PC-9 (cell line): ENCODE results near the gene PATL2. TPM values are rescaled to one million over a fixed set of nuclear protein-coding genes. Genes with fewer than 3 reads are reported as not detected.

Source experiments
- BruUV-seq: library from RNA; stranded (reverse); fragments of 400-500 nt; replicated peaks from 2 replicates; lab custom pipeline; 2021; lab: Mats Ljungman, UMichigan
- CTCF ChIA-PET: fragments of 300-600 bp; sonication (Branson Sonifier 250); formaldehyde crosslinking; loops from one replicate; lab custom pipeline; 2022; ENCODE audit warnings: antibody characterized with exemption; lab: Charles Lee
- POLR2A ChIA-PET: fragments of 300-600 bp; sonication (Branson Sonifier 250); formaldehyde crosslinking; loops from one replicate; lab custom pipeline; 2022; ENCODE audit warnings: antibody characterized with exemption; ENCODE audit not compliant: unreplicated experiment; lab: Charles Lee
- DNase-seq, 2 experiments: peaks; one replicate each; pipeline versions ENCODE4 v3.0.0 to v3.0.0-alpha.2; 2015 to 2022; ENCODE audit warnings: mixed read lengths in 1 of 2
- H2AFZ ChIP-seq: fragments of 200-600 bp; sonication (generic); 2 replicates; pipeline ENCODE4 v1.8.1; 2017; ENCODE audit warnings: antibody characterized with exemption
- H3F3A ChIP-seq: fragments of 200-600 bp; sonication (generic); 2 replicates; pipeline ENCODE4 v1.8.1; 2017; ENCODE audit warnings: antibody characterized with exemption, mild to moderate bottlenecking, low read depth; ENCODE audit not compliant: insufficient read depth
- H3K27ac ChIP-seq: fragments of 200-600 bp; sonication (generic); 2 replicates; pipeline ENCODE4 v1.6.1; 2016; ENCODE audit warnings: mixed run types
- H3K27me3 ChIP-seq: fragments of 200-600 bp; sonication (generic); 2 replicates; pipeline ENCODE4 v1.6.1; 2016; ENCODE audit warnings: low read depth, mixed run types; ENCODE audit not compliant: insufficient read depth
- H3K36me3 ChIP-seq: fragments of 200-600 bp; sonication (generic); 2 replicates; pipeline ENCODE4 v1.6.1; 2016; ENCODE audit warnings: low read depth, mixed run types
- H3K4me1 ChIP-seq: fragments of 200-600 bp; sonication (generic); replicated peaks from 2 replicates; pipeline ENCODE4 v1.6.1; 2016; ENCODE audit warnings: mixed run types; ENCODE audit not compliant: insufficient read depth
- H3K4me2 ChIP-seq: fragments of 200-600 bp; sonication (generic); 2 replicates; pipeline ENCODE4 v1.6.1; 2017; ENCODE audit warnings: mixed run types
- H3K4me3 ChIP-seq: fragments of 200-600 bp; sonication (generic); 2 replicates; pipeline ENCODE4 v1.6.1; 2016; ENCODE audit warnings: mixed run types
- H3K79me2 ChIP-seq: fragments of 200-600 bp; sonication (generic); 2 replicates; pipeline ENCODE4 v1.6.1; 2017; ENCODE audit warnings: low read depth, mixed run types
- H3K9me2 ChIP-seq: fragments of 200-600 bp; sonication (generic); 2 replicates; pipeline ENCODE4 v1.8.1; 2017; ENCODE audit warnings: mild to moderate bottlenecking; ENCODE audit not compliant: insufficient read depth
- H3K9me3 ChIP-seq: fragments of 200-600 bp; sonication (generic); 2 replicates; pipeline ENCODE4 v1.8.1; 2016; ENCODE audit warnings: low read depth; ENCODE audit not compliant: insufficient read depth
- H4K20me1 ChIP-seq: fragments of 200-600 bp; sonication (generic); 2 replicates; pipeline ENCODE4 v1.8.1; 2017; ENCODE audit not compliant: insufficient read depth
- CTCF ChIP-seq: fragments of 200-600 bp; sonication (generic); conservative IDR thresholded peaks from 2 replicates; pipeline ENCODE4 v1.6.1; 2017; ENCODE audit warnings: mixed run types, antibody characterized with exemption, mild to moderate bottlenecking, moderate library complexity
- EZH2 ChIP-seq: fragments of 200-600 bp; sonication (generic); IDR thresholded peaks from 2 replicates; pipeline ENCODE4 v1.8.0; 2017; ENCODE audit warnings: antibody characterized with exemption, low read depth
- intact Hi-C: fragments of 100-400 bp; cut with micrococcal nuclease; formaldehyde crosslinking; loops from one replicate; pipeline ENCODE4 v1.10.0; 2022; ENCODE audit not compliant: unreplicated experiment
- total RNA-seq: library from RNA; stranded (reverse); gene quantifications from 2 replicates; pipeline ENCODE4 v1.2.3, GENCODE V29; 2021

The PATL2 gene
- total RNA-seq, 1 experiment from 2014 or later = 0.61 TPM

GRCh38 chr15:44734839-44735481, 23.8 kb upstream of the PATL2 start:
- H3K36me3 ChIP-seq = no peaks in the 10 kb centered on the region
- POLR2A ChIA-PET = no interaction called here
- H3K27me3 ChIP-seq = no peaks in the 10 kb centered on the region
- intact Hi-C loops = loop anchor here (5.0 kb wide), 1 partner anchor 143 kb away; no protein-coding TSS in a partner anchor
- H3K4me2 ChIP-seq = no peak overlapping the region
- H3K4me3 ChIP-seq = no peak overlapping the region
- DNase-seq = no peak
- H3K9me2 ChIP-seq = no peaks in the 10 kb centered on the region
- peaks cover 7% of the 10 kb centered on the region for H3K79me2 ChIP-seq
- H3F3A ChIP-seq = no peaks in the 10 kb centered on the region
- no peak overlapping the region for H3K27ac ChIP-seq
- no TSS peak for BruUV-seq
- no peaks in the 10 kb centered on the region for H4K20me1 ChIP-seq
- H3K4me1 ChIP-seq = peaks cover 6% of the 10 kb centered on the region; the same call in 1 of the 2 replicates
- no peak overlapping the region for H2AFZ ChIP-seq
- CTCF ChIA-PET = interaction anchor here (0.7 kb wide), 1 partner anchor 68 kb away, joined by 5 read pairs; no protein-coding TSS in a partner anchor
- H3K9me3 ChIP-seq = no peaks in the 10 kb centered on the region
- TF ChIP-seq EZH2 (no peak), CTCF (no peak)

- Histone ChIP-seq H3K79me2 (peaks cover 12% of the 10 kb centered on the region), H2AFZ (peak overlapping the region; percentile 93), H3K27ac (peak overlapping the region; percentile 91), H3K4me1 (peaks cover 35% of the 10 kb centered on the region), H3K36me3 (no peaks in the 10 kb centered on the region), H3F3A (peaks cover 31% of the 10 kb centered on the region; the same call in 1 of the 2 replicates), H3K9me3 (no peaks in the 10 kb centered on the region), H4K20me1 (no peaks in the 10 kb centered on the region), H3K27me3 (no peaks in the 10 kb centered on the region), H3K4me2 (peak overlapping the region; percentile 94), H3K4me3 (peak overlapping the region; percentile 88), H3K9me2 (no peaks in the 10 kb centered on the region)
- ChIA-PET CTCF (interaction anchor here (1.0 kb wide), 3 partner anchors 8 to 66 kb away, joined by 3 to 6 read pairs (median 3); partner anchors contain the start of genes B2M, PATL2 and SPG11), POLR2A (interaction anchor here (0.7 to 1.0 kb wide), 4 partner anchors 17 to 173 kb away, joined by 3 to 8 read pairs (median 4); partner anchors contain the start of genes B2M and PATL2)
- no TSS peak for BruUV-seq
- no peak for DNase-seq
- TF ChIP-seq CTCF (no peak), EZH2 (no peak)
- intact Hi-C loops = loop anchor here (1.0 to 5.0 kb wide), 3 partner anchors 66 to 572 kb away; partner anchors contain the start of gene SPG11
These were observed 18.4 kb upstream of the PATL2 start for GRCh38 chr15:44729408-44730127.
